Measurements from ENCODE around the gene BLZF1. TPM values are rescaled to one million over a fixed set of nuclear protein-coding genes. Genes with fewer than 3 reads are reported as not detected.

BLZF1 gene
- total and polyA plus RNA-seq, 2 of the 8 experiments (the other 6 are each of a cell fraction or from before 2014, with no cell fraction given) = 1.8 to 10.3 TPM

DNA sequence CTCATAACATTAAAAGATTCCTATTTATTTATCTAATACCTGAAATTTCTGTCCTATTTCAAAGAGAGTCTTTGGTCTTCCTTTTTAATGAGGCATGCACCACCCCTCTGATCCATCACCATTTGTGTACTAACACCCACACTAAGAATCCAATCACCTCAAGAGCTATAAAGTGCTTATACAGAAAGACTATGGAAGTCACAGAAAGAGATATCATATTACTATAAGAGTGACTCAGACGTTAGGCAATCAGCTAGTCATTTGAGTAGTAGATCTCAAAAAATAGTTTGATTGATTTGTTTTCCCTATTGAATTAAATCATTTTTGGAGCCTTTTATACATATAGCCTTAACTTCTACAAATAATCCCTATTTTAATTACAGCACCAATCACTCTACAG lies 46.5 kb upstream of the BLZF1 start (continued):
- TF ChIP-seq CREB1 (IDR thresholded peaks at IDR 0.05) = no peak
- TF ChIP-seq GTF2F1 (IDR thresholded peaks at IDR 0.05; ENCODE audit: borderline replicate concordance, low read depth, low read length) = no peak
- TF ChIP-seq BACH1 (IDR thresholded peaks at IDR 0.05; ENCODE audit: low read length) = no peak
- TF ChIP-seq KDM4A (IDR thresholded peaks at IDR 0.05; ENCODE audit: low read depth, low read length, severe bottlenecking) = no peak
- no peak for TF ChIP-seq JUND (IDR thresholded peaks at IDR 0.05; ENCODE audit: low read length)
- TF ChIP-seq FOSL1 (IDR thresholded peaks at IDR 0.05; ENCODE audit: insufficient read depth, low read depth, low read length) = no peak
- no peak for TF ChIP-seq KDM5A (IDR thresholded peaks at IDR 0.05; ENCODE audit: low read length)
- TF ChIP-seq CBX5 (IDR thresholded peaks at IDR 0.05; ENCODE audit: low read depth, low read length) = no peak
